Retinal pigment epithelial cell (primary cell): Measurements from ENCODE around the gene ZFP57.

Experiments
- DNase-seq: peaks from one replicate; pipeline ENCODE4 v3.0.0-alpha.2; 2010; ENCODE audit warnings: low read depth
- H3K4me3 ChIP-seq: 2 replicates; pipeline ENCODE4 v1.5.1; 2011; ENCODE audit warnings: mild to moderate bottlenecking, low read length, control low read depth, moderate library complexity
- TF ChIP-seq, protein P1 (sequence below): conservative IDR thresholded peaks from 2 replicates; pipeline ENCODE4 v1.5.1; 2011; ENCODE audit warnings: low read depth, low read length, control low read depth, inconsistent platforms

ZFP57 gene

DNA sequence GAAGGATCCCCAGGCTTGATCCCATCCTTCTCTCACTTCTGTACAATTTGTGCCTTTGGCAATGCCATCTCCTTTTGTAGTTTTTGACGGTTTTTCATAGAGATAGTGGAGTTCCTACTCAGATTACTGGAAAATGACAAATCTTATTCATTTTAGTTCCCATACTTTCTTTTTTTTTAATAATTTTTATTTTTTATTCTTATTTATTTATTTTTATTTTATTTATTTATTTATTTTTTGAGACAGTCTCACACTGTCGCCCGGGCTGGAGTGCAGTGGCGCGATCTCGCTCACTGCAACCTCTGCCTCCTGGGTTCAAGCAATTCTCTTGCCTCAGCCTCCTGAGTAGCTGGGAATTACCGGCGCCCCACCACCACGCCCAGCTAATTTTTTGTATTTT, 43.7 kb downstream of the ZFP57 start:
- TF ChIP-seq, protein P1, sequence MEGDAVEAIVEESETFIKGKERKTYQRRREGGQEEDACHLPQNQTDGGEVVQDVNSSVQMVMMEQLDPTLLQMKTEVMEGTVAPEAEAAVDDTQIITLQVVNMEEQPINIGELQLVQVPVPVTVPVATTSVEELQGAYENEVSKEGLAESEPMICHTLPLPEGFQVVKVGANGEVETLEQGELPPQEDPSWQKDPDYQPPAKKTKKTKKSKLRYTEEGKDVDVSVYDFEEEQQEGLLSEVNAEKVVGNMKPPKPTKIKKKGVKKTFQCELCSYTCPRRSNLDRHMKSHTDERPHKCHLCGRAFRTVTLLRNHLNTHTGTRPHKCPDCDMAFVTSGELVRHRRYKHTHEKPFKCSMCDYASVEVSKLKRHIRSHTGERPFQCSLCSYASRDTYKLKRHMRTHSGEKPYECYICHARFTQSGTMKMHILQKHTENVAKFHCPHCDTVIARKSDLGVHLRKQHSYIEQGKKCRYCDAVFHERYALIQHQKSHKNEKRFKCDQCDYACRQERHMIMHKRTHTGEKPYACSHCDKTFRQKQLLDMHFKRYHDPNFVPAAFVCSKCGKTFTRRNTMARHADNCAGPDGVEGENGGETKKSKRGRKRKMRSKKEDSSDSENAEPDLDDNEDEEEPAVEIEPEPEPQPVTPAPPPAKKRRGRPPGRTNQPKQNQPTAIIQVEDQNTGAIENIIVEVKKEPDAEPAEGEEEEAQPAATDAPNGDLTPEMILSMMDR = no peak
- no peak overlapping the region for H3K4me3 ChIP-seq
- DNase-seq = no peak

DNA sequence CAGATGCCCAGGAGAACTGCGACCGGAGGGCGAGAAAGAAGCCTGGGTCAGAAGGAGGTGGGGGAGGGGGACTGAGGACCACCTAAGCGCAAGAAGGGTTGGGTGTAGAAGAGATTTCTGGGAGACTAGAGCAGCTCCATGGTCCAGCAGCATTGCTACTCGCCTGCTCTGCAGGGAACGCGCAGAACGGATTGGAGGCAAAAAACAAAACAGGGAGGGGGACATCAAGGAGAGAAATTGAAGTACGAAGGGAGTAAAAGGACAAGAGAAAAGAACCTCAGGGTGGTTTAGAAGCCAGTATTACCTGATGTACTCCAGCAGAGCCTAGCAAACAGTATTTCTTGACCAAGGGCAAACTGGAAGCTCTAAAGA, 47.4 kb downstream of the ZFP57 start:
- DNase-seq = no peak
- TF ChIP-seq, protein P1 = no peak
- H3K4me3 ChIP-seq = peak overlapping the region; percentile 71

DNA sequence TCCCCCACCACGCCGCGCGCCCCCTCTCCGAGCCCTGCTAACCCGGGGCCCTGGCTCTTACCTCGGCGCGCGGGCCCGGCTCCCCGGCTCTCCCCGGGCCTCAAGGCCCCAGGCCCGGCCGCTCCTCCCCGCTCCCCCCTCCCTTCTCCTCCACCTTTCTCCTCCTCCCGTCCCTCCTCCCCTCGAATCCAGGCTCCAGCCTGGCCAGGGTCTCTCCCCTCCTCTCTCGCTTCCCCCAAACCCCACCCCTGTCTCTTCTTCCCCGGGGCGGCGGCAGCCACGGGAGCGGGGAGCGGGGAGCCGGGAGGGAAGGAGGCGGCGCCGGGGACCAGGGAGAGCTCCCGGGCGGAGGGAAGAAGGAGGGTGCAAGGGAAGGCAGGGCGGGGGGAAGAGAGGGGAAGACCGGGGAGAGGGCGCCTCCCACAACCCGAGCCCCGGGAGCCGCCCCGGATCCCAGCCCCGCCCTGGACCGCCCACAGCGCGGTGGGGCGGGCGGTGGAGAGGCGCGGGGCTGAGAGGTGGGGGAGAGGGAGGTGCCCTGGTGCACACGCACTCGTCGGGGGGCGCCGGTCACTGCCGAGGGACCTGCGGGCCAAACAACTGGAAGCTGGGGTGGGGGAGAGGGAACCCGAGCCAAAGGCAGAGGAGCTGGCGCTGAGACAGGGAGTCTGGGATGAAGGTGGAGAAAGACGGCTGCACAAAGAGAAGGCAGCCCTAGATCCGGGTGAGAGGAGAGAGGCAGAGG, 48.0 kb downstream of the ZFP57 start, which contains the start of gene GABBR1:
Gene GABBR1 (minus strand): TSS at position 395 of the 745 bp plus-strand sequence. CDS start 798 bp downstream, outside the sequence.
- no peak for DNase-seq
- H3K4me3 ChIP-seq = peak within 1 kb of the TSS; percentile 71
- TF ChIP-seq, protein P1 = no peak

DNA sequence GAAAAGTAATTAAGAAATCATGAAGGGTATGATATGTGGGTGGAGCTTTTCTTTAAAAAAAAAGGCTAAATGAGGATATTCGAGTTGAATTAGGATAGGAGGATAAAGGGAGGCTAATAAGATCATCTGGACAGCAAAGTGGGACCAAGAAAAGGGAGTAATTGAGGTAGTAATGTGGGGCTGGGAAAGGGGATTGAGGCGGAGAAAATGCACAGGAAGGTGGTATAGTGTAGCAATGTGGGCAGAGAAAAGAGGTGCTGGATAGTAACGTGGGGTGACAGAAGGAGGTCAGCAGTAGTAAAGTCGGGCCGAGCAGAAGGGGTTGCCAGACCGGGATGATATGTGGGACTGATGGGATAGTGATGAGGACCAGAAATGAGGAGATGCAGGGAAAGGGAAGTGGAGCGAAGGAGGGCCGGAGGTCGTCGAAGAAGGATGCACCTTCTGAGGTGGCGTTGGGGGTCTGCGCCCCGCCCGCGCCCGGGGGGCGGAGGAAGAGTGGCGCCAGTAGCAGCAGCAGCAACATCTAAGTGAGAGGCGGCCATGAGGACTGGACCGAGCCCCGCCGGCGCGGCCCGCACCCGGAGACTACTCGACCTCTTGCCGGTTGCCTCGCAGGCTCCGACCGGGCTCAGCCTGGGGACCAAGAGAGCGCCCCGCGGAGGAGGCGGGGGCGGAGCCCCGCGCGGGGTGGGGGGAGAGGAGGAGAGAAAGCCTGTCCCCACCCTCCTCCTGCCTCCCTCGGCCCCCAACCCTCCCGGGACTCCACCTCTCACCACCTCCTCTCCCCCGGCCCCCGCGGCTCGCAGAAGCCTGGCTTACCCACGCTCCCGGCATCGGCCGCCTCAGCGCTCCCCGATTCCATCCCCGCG, 48.9 kb downstream of the ZFP57 start:
- peak overlapping the region; percentile 71 for H3K4me3 ChIP-seq
- TF ChIP-seq, protein P1 = no peak
- no peak for DNase-seq

DNA sequence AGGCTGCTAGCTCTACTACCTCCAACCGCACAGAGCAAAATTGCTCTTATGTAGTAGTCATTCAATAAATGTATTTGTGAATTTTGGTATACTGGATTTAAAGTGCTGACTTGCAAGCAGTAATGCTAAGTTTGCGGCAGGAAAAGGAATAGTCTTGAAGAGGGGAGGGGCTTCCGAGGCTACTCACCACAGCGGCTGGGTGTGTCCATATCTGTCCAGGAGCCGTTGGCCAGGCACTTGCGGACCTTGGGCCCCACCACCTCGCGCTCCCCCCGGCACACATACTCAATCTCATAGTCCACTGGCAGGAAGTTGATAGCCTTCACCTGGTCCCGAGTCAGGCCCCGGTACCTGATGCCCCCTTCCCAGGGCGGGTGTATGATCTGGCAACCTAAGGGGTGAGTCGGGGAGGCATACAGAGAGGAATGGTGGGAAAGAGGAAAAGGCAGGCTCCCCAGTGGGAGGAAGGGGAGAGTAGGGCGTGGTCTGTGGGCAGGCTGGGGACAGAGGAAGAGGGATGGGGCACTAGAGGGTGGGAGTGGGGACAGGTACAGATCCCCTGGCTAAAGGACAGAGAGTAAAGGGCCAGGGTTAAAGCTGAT, 49.6 kb downstream of the ZFP57 start:
- no peak for DNase-seq
- no peak overlapping the region for H3K4me3 ChIP-seq
- TF ChIP-seq, protein P1 = no peak

DNA sequence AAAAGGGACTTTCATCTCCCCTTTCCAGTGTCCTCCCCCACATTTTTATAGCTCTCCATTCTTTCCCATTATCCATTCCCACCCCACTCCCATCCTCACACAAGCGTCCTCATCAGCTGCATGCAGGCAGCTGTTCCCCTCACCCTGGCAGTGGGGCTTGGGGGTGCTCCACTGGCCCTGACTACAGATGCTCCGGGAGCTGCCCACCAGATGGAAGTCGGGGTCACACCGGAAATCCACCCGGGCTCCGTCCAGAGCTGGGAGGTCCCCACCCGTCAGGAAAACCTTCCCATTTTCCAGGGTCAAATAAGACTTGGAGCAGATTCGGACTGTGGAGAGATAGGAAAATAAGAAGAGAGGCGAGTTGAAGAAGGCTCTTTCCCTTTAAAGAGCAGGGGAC, 50.6 kb downstream of the ZFP57 start:
- TF ChIP-seq, protein P1 = no peak
- DNase-seq = no peak
- no peak overlapping the region for H3K4me3 ChIP-seq
